Right forelimb (tissue), 1 donor: ENCODE data around the gene INSL3.
"Not testable (repeated sequence)": the region's sequence is repeated elsewhere in the genome, so short reads cannot be mapped to it uniquely, and the experiment has no call there.

Source experiments
- DNase-seq: peaks from one replicate; pipeline ENCODE4 v3.0.0-alpha.2; 2018

The INSL3 gene

GRCh38 chr19:17811681-17812080 lies 9.6 kb downstream of the INSL3 start:
- DNase-seq = no peak

DNA sequence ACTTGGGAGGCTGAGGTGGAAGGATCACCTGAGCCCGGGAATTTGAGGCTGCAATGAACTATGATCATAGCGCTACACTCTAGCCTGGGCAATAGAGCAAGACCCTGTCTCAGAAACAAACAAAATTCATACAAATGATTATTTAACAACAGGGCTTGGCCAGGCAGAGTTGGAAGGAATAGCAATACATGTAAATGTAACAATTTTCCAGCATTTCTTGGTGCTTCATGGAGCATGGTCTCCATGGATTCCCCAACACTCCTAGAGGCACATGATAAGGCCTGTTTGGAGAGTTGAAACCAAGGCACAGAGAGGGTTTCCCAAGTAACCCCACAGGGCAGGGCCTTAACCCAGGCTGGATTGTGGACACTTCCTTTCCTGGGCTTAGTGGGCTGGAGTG lies 10.2 kb downstream of the INSL3 start:
- no peak for DNase-seq

GRCh38 chr19:17807731-17808316 lies 13.5 kb downstream of the INSL3 start:
- DNase-seq = no peak

DNA sequence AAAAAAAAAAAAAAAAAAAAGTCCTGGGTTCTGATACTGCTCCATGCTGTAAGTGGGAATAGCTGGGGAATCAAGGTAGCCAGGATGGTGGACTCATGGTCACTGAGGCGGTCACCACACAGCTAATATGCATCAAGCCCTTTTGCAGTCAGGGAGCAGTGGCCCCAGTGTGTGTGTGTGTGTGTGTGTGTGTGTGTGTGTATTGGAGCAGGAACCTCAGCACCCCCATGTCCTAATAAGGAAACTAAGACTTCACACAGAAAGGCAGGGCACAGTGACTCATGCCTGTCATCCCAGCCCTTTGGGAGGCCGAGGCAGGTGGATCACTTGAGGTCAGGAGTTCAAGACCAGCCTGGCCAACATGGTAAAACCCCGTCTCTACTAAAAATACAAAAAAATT lies 14.4 kb downstream of the INSL3 start:
- DNase-seq = no peak

GRCh38 chr19:17805427-17805826 lies 15.9 kb downstream of the INSL3 start:
- no peak for DNase-seq

- no peak for DNase-seq
Measured at GRCh38 chr19:17803264-17803896, 17.9 kb downstream of the INSL3 start.

GRCh38 chr19:17802137-17802858 lies 19.0 kb downstream of the INSL3 start:
- no peak for DNase-seq

- DNase-seq = not testable (repeated sequence)
Measured at GRCh38 chr19:17798599-17798998, 22.7 kb downstream of the INSL3 start.

DNA sequence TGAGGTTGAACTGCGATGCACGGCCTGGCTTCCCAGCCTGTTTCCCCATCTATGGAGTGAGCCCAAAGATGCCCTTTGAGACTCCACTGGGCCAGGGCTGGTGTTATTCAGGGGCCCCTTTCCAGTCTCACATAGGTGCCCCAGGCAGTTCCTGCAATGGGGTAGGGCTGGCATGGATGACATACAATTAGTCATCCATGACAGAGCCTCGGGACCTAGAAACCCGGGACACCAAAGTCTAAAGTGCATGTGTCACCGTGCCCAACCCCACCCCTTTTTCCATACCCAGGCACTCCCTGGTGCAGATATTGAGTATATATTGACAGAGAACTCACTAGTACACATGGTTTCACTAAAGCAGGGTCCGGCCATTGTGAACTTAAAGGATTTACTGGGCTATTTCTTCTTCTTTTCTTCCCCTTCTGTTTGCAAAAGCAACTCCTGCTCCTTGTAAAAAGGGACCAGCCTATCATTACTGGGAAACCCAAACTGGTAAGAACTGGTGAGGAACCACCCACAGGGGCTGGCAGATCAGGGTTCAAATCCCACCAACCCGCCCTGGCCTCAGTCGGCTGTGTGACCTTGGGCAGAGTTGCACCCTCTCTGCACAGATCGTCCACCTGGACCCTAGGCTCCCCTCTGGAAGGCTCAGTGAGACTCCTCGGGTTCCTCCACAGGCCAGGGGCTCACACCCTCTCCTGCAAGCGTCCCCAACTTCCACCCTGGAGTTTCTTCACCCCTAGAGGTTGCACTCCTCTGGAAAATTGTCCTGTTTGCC lies 23.7 kb downstream of the INSL3 start:
- DNase-seq = no peak

GRCh38 chr19:17796838-17797423 lies 24.4 kb downstream of the INSL3 start:
- no peak for DNase-seq

DNA sequence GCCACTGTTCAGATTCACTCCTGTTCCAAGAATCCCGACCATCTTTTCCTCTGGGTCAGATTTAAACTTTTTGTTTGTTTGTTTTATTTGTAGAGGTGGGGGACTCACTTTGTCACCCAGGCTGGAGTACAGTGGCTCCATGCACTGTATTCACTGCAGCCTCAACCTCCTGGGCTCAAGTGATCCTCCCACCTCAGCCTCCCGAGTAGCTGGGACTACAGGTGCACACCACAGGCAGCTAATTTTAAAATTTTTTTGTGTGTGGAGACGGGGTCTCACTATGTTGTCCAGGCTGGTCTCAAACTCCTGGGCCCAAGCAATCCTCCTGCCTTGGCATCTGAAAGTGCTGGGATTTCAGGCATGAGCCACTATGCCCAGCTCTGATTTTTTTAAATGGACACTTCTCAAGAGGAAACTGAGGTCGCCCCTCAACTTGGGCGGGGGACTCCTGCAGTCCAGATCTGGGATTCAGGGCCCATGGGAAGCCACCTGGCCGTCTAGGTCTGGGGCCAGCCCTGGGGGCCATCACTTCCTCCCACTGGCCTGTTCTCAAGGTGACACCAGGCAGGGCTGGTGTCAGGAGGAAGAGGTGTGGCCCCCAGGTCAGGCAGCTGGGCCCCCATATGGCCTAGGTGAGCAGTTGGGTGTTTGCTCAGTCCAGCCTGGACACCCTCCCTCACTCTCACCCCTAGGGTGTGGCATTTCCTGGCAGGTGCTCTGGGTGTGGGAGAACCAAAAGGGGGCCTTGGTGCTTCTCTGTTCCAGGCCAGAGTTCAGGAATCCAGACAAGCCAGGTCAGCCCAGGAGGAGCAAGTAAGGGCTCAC lies 25.1 kb downstream of the INSL3 start:
- DNase-seq = no peak

DNA sequence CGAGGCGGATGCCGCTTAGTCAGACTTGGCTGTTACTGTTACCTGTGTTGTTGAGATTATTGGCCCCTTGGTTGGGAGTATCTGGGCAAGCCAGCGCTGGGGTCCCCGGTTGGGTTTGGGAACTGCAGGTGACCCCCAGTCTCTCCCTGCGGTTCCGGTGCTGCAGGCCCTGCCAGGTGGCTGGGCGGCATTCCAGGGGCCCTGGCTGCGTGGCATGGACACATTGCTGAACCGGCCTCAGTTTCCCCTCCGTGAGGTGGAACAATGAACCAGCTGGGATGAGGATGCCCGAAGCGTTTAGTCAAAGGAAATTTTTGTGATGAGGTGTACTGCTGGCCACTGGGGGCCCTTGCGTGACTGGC lies 25.8 kb downstream of the INSL3 start:
- DNase-seq = no peak

DNA sequence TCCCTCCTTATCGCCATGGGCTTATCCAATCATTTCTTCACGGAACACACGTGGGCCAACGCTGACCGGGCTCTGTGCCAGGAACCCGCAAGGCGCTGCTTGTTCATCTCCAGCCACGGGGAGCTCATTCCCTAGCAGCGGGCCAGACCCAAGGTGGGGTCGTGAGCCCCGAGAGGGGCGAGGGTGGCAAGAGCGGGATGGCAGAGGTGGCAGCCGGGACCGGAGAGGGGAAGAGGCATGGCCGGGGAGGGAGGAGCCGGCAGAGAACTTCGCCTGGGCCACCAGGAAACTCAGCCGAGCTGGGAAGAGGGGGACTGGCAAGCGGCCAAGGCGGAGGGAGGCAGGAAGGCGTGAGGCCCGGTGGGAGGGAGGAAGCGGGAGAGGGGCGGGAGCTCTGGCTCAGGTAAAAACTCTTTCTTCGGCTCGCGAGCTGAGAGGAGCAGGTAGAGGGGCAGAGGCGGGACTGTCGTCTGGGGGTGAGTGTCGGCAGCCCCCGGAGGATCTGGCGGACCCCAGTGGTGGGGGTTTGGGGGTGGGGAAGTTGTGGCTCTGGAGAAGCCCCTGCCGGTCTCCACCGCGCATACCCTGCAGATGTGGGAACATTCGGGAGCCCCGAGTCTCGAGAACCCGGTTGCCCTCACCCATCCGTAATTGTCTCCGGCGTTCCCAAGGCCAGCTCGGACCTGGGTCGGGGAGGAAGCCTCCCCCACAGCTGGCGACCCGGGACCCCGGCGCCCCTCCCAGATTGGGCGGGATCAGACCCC lies 26.4 kb downstream of the INSL3 start, which contains the start of gene B3GNT3:
TSS of gene B3GNT3 (plus strand) at position 408 of the 764 bp plus-strand sequence. CDS start 12,670 bp downstream, outside the sequence.
- DNase-seq = no peak

DNA sequence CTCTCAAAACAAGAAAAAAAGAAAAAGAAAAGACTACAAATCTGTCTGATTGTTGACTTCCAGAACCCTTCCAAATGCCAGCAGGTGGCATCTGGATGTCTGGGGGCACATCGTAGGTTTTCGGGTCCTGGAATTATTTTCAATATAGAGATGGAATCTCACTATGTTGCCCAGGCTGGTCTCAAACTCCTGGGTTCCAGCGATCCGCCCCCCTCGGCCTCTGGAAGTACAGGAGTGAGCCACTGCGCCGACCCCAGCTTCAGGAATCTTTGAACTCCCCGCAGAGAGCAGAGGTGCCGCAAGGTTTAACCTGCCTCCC lies 26.9 kb downstream of the INSL3 start:
- no peak for DNase-seq

DNA sequence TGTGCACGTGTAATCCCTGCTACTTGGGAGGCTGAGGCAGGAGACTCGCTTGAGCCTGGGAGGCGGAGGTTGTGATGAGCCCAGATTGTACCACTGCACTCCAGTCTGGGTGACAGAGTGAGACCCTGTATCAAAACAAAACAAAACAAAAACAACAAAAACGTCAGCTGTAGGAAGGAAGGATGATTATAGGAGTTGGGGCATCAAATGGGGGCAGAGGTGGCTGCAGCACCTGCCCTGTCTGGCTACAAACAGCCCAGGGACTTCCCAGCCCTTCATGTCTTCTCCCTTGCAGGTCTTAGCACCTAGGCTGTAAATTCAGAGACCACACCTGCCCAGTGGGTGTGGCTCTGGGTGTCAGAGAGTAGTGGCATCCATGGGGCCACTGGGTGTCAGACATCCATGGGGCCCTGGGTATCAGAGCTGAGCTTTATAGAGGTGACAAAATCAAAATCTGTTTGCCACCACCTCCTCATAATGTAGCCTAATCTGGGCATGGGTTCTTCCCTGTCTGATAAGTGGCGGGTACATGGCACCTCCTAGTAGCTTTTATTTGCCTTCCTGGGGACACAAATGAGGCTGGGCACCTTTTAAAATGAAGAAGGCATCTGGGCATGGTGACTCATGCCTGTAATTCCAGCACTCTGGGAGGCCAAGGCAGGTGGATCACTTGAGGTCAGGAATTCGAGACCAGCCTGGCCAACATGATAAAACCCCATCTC lies 31.1 kb downstream of the INSL3 start:
- no peak for DNase-seq

- DNase-seq = no peak
Measured at GRCh38 chr19:17788632-17789031, 32.7 kb downstream of the INSL3 start.

- no peak for DNase-seq
Measured at GRCh38 chr19:17787274-17787913, 33.9 kb downstream of the INSL3 start.

GRCh38 chr19:17784201-17785008 lies 36.9 kb downstream of the INSL3 start:
- DNase-seq = peak; percentile 80

GRCh38 chr19:17783721-17784120 lies 37.6 kb downstream of the INSL3 start:
- DNase-seq = not testable (repeated sequence)
